HG03442 (cell line): ENCODE measurements around the gene CCSER1.
A peak's percentile ranks its signal among the peaks of the same experiment; 100 is the strongest.
"Not testable (repeated sequence)": the region's sequence is repeated elsewhere in the genome, so short reads cannot be mapped to it uniquely, and the experiment has no call there.

Source experiments
- ATAC-seq: cut with Tn5 transposase; IDR thresholded peaks from one replicate; pipeline ENCODE4 v1.9.1; 2021; ENCODE audit warnings: mild to moderate bottlenecking, moderate library complexity; ENCODE audit not compliant: unreplicated experiment

Gene CCSER1

GRCh38 chr4:91108751-91109150, 981.6 kb downstream of the CCSER1 start:
- no peak for ATAC-seq

- ATAC-seq, result no peak
Measured at GRCh38 chr4:91111556-91111955, 984.4 kb downstream of the CCSER1 start.

- ATAC-seq, result no peak
Measured at GRCh38 chr4:91113130-91113706, 986.0 kb downstream of the CCSER1 start.

GRCh38 chr4:91114386-91114785, 987.2 kb downstream of the CCSER1 start:
- no peak for ATAC-seq

GRCh38 chr4:91116861-91117260, 989.7 kb downstream of the CCSER1 start:
- no peak for ATAC-seq

GRCh38 chr4:91118597-91118996, 991.4 kb downstream of the CCSER1 start:
- peak; percentile 58 for ATAC-seq

- no peak for ATAC-seq
Measured at GRCh38 chr4:91123742-91124141, 996.5 kb downstream of the CCSER1 start.

- no peak for ATAC-seq
Measured at GRCh38 chr4:91127192-91127591, 1000.0 kb downstream of the CCSER1 start.

GRCh38 chr4:91127831-91128230, 1000.6 kb downstream of the CCSER1 start:
- no peak for ATAC-seq

- ATAC-seq, result no peak
Measured at GRCh38 chr4:91128519-91128918, 1001.3 kb downstream of the CCSER1 start.

- no peak for ATAC-seq
Measured at GRCh38 chr4:91147067-91147466, 1019.9 kb downstream of the CCSER1 start.

GRCh38 chr4:91154041-91154440, 1026.8 kb downstream of the CCSER1 start:
- ATAC-seq, result not testable (repeated sequence)

GRCh38 chr4:91167864-91168653, 1040.9 kb downstream of the CCSER1 start:
- not testable (repeated sequence) for ATAC-seq

- no peak for ATAC-seq
Measured at GRCh38 chr4:91170768-91171167, 1043.6 kb downstream of the CCSER1 start.

GRCh38 chr4:91171217-91171616, 1044.0 kb downstream of the CCSER1 start:
- no peak for ATAC-seq

- not testable (repeated sequence) for ATAC-seq
Measured at GRCh38 chr4:91185061-91185460, 1057.9 kb downstream of the CCSER1 start.

- ATAC-seq, result no peak
Measured at GRCh38 chr4:91198951-91199350, 1071.8 kb downstream of the CCSER1 start.

GRCh38 chr4:91207535-91207934, 1080.3 kb downstream of the CCSER1 start:
- ATAC-seq, result no peak

GRCh38 chr4:91212211-91212610, 1085.0 kb downstream of the CCSER1 start:
- no peak for ATAC-seq

GRCh38 chr4:91217831-91218403, 1090.7 kb downstream of the CCSER1 start:
- not testable (repeated sequence) for ATAC-seq

GRCh38 chr4:91220315-91220714, 1093.1 kb downstream of the CCSER1 start:
- no peak for ATAC-seq

GRCh38 chr4:91222014-91222413, 1094.8 kb downstream of the CCSER1 start:
- ATAC-seq, result no peak
